ENCODE data around the gene NINL. TPM values are rescaled to one million over a fixed set of nuclear protein-coding genes. Genes with fewer than 3 reads are reported as not detected.

NINL gene
- total and polyA plus RNA-seq, 2 of the 4 experiments (the other 2 are of a cell fraction), result 3.0 to 10.4 TPM

DNA sequence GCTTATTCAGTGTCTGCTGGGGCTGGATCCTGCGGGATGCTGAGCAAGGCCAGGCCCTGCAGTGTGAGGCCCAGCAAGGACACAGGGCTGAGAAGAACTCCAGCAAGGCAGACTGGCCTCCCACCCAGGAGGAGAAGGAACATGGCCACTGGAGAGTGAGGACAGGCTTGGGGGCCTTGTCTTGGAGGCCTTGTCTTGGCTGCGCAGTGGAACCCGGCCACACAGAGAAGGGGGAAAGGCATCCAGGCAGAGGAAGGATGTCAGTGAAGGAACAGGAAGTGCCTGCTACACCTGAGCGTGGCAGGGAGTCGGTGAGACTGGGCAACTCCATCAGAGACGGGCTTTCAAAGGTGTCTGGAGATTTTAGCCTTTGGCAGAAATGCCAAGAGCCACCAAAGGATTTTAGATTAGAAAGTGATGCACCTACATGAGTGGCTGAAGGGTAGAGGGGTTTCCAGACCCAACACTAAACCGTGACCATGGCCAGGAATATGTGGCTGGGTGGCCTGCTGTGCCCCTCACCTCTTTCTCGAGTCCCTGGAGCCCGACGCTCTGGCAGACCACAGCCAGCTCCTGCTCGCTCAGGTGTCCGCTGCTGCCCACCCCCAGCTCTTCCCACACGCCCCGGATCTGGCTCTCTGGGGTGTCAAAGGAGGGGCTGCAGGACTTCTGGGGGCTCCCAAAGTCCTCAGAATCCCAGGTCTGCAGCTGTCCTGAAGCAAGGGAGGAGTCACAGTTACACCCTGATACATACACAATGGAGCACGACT lies 80.8 kb downstream of the NINL start (continued):
- no peak for TF ChIP-seq MAZ (IDR thresholded peaks at IDR 0.05; ENCODE audit: borderline replicate concordance, low read depth, low read length)

DNA sequence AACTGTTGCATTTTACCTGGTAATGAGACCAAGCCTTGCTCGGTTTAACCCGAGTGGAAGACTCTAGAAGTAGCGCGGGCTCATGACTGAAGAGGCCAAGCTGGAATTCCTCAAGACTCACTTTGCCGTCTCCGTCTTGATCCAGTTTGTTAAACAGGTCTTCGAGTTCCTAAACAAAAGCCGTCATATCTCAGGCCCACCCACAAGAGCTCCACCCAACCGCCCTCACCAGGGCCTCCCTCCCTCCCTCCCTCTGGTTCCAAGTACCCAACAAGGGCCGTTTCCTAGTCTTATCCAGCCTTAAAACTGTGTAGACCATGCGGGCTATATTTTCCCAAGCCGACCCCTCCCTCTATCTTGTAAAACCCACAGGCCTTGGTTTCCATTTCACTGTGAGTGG lies 81.4 kb downstream of the NINL start:
- H3K18ac ChIP-seq (ENCODE audit: low read depth, low read length), result no peak overlapping the region
- in situ Hi-C loops (cut with MboI; ENCODE audit: low sequenced_read_pairs), result loop anchor here (25.0 kb wide), 2 partner anchors 158 to 483 kb away; no protein-coding TSS in a partner anchor
- H2AFZ ChIP-seq (replicated peaks; ENCODE audit: low read length, poor library complexity), result no peak overlapping the region
- no peak overlapping the region for H2BK15ac ChIP-seq (ENCODE audit: low read depth, low read length)
- H3K56ac ChIP-seq (ENCODE audit: extremely low read depth, insufficient read depth, low read length), result no peak overlapping the region
- WGBS, 2 experiments (ENCODE audit: extremely low coverage in 2 of 2, insufficient read length in 1 of 2), result 75% methylated on average over 7 of the region's 12 CpGs; no CpG with 5 or more reads in 1 of the 2 experiments
- no peaks in the 10 kb centered on the region; the same call in 1 of the 2 replicates for H4K20me1 ChIP-seq (ENCODE audit: insufficient read depth, low read length)
- H3K4me2 ChIP-seq (ENCODE audit: low read depth, low read length), result no peak overlapping the region
- POLR2A ChIA-PET (ENCODE audit: unreplicated experiment), result no interaction called here
- H3K4ac ChIP-seq (ENCODE audit: low read depth, low read length), result no peak overlapping the region
- H3K4me3 ChIP-seq (ENCODE audit: insufficient read depth, low read depth, low read length), result no peak overlapping the region
- dilution Hi-C loops (cut with HindIII; ENCODE audit: low sequenced_read_pairs, unreplicated experiment), result no loop called here
- ATAC-seq (ENCODE audit: low read depth), result no peak
- H3K9me3 ChIP-seq (ENCODE audit: control insufficient read depth, insufficient read depth, low read length), result no peaks in the 10 kb centered on the region
- CTCF ChIA-PET, result no interaction called here
- no peak overlapping the region for H4K91ac ChIP-seq (ENCODE audit: insufficient read depth, low read depth, low read length)
- H3K36me3 ChIP-seq (ENCODE audit: control insufficient read depth, insufficient read depth, low read length), result peaks cover 24% of the 10 kb centered on the region
- no TSS peak for BruUV-seq (replicated peaks)
- no peak overlapping the region for H3K9ac ChIP-seq (ENCODE audit: low read depth, low read length)
- H3K9me1 ChIP-seq (ENCODE audit: insufficient read depth, low read length), result peaks cover 11% of the 10 kb centered on the region
- H3K14ac ChIP-seq (replicated peaks; ENCODE audit: low read depth, low read length), result no peak overlapping the region
- no peak overlapping the region for H2AK5ac ChIP-seq (ENCODE audit: low read depth, low read length)
- no peak overlapping the region for H4K8ac ChIP-seq (ENCODE audit: low read depth in 2 of 2, low read length in 2 of 2)
- H3K27me3 ChIP-seq (ENCODE audit: control insufficient read depth, insufficient read depth, low read length), result no peaks in the 10 kb centered on the region
- no peak overlapping the region for H2BK5ac ChIP-seq (ENCODE audit: low read depth, low read length, poor library complexity, severe bottlenecking)
- no peak overlapping the region for H2BK120ac ChIP-seq (ENCODE audit: low read depth, low read length)
- no peak overlapping the region for H3K23ac ChIP-seq (ENCODE audit: low read depth, low read length)
- 0 out of 4 replicates have a peak, but pooled peaks cover 0 to 4% of the 10 kb centered on the region in 2 experiments for H3K79me1 ChIP-seq (ENCODE audit: low read depth in 1 of 2, low read length in 2 of 2)
- intact Hi-C loops (cut with micrococcal nuclease), result no loop called here
- H4K5ac ChIP-seq (ENCODE audit: low read depth, low read length), result no peak overlapping the region
- H2BK20ac ChIP-seq (ENCODE audit: low read depth, low read length), result no peak overlapping the region
- peaks cover 10% of the 10 kb centered on the region for H3K4me1 ChIP-seq (ENCODE audit: control insufficient read depth, insufficient read depth, low read length)
- no peak for DNase-seq
- no peak overlapping the region for H3K27ac ChIP-seq (ENCODE audit: insufficient read depth, low read length)
- no peak overlapping the region for H2AK9ac ChIP-seq (replicated peaks; ENCODE audit: low read depth, low read length, poor library complexity)
- no peak for TF ChIP-seq RFX5 (IDR thresholded peaks at IDR 0.05; ENCODE audit: low read depth, low read length)
- no peak for TF ChIP-seq POLR2A (IDR thresholded peaks at IDR 0.05; ENCODE audit: low read depth, low read length)
- no peak for TF ChIP-seq MAZ (IDR thresholded peaks at IDR 0.05; ENCODE audit: borderline replicate concordance, low read depth, low read length)
- no peak for TF ChIP-seq SMC3 (IDR thresholded peaks at IDR 0.05; ENCODE audit: low read depth, low read length)
- TF ChIP-seq BHLHE40 (IDR thresholded peaks at IDR 0.05; ENCODE audit: low read depth, low read length), result no peak
- TF ChIP-seq RCOR1 (IDR thresholded peaks at IDR 0.05; ENCODE audit: insufficient replicate concordance, low read length), result no peak
- TF ChIP-seq CHD1 (IDR thresholded peaks at IDR 0.05; ENCODE audit: low read depth, low read length), result no peak
- TF ChIP-seq MAFK (IDR thresholded peaks at IDR 0.05; ENCODE audit: low read depth, low read length), result no peak
- no peak for TF ChIP-seq NFE2L2 (IDR thresholded peaks at IDR 0.05; ENCODE audit: low read depth, low read length)
- TF ChIP-seq, protein P1, sequence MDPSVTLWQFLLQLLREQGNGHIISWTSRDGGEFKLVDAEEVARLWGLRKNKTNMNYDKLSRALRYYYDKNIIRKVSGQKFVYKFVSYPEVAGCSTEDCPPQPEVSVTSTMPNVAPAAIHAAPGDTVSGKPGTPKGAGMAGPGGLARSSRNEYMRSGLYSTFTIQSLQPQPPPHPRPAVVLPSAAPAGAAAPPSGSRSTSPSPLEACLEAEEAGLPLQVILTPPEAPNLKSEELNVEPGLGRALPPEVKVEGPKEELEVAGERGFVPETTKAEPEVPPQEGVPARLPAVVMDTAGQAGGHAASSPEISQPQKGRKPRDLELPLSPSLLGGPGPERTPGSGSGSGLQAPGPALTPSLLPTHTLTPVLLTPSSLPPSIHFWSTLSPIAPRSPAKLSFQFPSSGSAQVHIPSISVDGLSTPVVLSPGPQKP (IDR thresholded peaks at IDR 0.05; ENCODE audit: borderline replicate concordance, low read depth, low read length), result no peak
- TF ChIP-seq CEBPB (IDR thresholded peaks at IDR 0.05; ENCODE audit: low read depth, low read length), result no peak
- no peak for TF ChIP-seq RAD21 (IDR thresholded peaks at IDR 0.05; ENCODE audit: low read length)
- TF ChIP-seq, protein P2, sequence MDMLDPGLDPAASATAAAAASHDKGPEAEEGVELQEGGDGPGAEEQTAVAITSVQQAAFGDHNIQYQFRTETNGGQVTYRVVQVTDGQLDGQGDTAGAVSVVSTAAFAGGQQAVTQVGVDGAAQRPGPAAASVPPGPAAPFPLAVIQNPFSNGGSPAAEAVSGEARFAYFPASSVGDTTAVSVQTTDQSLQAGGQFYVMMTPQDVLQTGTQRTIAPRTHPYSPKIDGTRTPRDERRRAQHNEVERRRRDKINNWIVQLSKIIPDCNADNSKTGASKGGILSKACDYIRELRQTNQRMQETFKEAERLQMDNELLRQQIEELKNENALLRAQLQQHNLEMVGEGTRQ (IDR thresholded peaks at IDR 0.05; ENCODE audit: low read depth, low read length), result no peak
- TF ChIP-seq FOS (IDR thresholded peaks at IDR 0.05; ENCODE audit: low read depth, low read length), result no peak
